Inflammatory macrophage treated with lipopolysaccharide for 4 hours (primary cell): ENCODE data around the gene FBH1.
"Not testable (repeated sequence)": the region's sequence is repeated elsewhere in the genome, so short reads cannot be mapped to it uniquely, and the experiment has no call there.

Experiments
- DNase-seq: peaks from one replicate; pipeline ENCODE4 v3.0.0-alpha.2; 2020

FBH1 gene

DNA sequence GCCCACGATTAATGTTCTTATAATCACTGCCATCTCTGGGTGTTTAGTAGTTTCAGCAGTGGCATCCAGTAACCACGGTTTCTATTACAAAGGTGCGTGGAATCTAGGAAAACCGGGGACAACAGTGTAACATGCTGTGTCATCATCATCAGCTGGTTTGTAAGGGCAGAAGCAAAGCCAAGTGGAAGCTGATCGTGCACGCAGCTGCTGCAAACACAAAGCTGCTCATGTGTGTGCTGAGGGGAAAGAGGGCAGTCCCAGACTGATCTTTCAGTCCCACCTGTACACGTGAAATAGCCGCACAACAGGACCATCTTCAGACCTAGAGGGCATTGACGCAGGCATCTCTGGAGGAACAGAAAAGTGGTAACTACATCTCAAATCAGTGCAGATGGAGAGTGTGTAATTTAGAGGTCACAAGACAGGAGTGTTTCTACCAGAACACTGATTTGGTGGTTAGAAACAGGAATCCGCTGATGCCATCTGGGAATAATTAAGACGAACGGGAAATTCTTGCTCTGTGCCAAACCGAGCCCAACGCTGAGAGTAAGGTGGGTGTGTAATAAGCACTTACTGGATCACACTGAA is 13.8 kb upstream of the FBH1 start:
- no peak for DNase-seq

DNA sequence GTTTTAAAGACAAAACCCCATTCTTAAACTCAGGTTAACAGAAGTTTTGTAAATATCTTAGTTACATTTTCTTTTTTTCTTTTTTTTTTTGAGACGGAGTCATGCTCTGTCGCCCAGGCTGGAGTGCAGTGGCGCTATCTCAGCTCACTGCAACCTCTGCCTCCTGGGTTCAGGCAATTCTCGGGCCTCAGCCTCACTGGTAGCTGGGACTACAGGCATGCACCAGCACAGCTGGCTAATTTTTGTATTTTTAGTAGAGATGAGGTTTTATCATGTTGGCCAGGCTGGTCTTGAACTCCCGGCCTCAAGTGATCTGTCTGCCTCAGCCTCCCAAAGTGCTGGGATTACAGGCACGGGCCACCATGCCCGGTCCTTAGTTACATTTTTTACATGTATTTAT is 13.0 kb upstream of the FBH1 start:
- not testable (repeated sequence) for DNase-seq

DNA sequence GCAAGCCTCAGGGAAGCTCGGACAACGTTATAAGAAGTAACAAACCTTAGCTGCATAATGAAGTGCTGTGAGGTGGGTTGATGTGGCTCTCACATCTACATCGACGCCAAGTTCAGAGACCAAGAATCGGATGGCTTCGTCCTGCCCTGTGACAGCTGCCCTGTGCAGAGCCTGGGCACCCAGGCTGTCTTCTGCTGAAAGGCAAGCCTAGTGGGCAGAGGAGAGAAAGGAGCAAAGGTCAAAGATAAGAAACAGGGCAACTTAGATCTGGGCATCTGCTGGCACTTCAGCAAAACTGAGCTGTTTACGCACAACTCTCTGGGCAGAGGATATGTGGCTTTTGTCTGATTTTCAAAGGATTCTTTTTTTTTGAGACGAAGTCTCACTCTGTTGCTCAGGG is 7.1 kb upstream of the FBH1 start:
- no peak for DNase-seq

DNA sequence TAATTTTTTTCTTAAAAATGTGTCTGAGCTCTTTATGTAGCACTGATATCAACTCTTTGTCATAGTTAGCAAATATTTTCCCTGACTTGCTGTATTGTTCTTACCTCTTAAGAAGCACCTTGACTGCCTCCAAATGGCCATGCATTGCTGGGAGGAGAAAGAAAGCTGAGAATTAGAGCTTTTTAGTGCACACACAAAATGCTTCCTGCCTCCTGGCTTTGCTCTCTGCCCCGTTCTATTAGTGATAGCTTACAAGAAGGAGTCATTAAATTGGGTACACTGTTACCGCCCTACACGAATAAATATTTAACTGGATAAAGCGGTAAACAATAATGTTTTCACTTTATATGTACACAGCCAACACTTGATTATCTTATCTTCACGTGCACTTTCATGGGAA is 4.4 kb upstream of the FBH1 start:
- DNase-seq = no peak

DNA sequence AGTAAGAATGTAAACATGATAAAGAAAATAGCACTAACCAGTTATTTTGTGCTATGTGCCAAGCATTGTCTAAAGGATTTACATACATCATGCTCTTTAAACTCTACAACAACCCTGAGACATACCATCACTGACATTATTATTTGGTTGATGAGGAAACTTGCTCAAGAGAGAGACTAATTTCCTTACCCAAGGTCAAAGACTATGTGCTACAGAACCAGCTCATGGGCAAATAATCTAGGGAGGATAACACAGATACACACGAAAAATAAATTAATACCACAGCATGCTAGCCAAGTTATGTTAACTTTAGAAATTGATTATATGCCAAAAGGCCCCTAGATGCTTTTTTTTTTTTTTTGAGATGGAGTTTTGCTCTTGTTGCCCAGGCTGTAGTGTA is 3.0 kb upstream of the FBH1 start:
- no peak for DNase-seq

DNA sequence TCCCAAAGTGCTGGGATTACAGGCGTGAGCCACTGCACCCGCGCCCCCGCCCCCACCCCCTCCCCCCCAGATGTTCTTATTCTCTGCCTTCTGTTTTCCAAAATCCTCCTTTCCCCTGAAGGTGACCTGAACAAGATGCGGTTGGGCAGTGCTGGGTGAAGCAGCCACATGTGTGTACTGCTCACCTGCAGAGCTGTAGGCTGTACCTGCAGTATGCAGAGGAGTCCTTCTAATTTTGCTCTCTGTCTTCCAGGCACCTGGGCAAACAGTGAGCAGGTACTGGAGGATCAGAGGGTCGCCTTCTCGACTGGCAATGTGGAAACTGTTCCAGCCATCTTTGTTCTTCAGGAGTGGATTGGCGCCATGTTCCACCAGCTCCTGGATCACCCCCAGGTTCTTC is 2.4 kb upstream of the FBH1 start:
- DNase-seq = no peak

DNA sequence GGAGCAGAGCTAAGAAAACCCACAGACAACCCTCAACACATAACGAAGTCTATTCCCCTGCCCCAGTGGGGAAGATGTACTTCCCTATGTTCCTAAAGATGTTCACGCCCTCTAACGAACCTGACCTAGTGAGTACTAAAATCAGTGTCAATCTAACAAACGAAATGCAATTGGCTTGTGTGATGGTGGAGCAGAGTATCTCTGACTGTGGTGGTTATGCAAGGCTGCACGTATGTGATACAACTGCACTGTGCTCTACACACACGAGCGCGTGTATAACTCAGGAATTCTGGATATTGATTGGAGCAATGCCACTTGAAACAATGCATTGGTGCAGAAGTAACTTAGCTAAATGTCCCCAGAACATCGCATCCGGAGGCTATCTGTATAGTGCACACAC is 1.7 kb upstream of the FBH1 start:
- DNase-seq = peak; percentile 54

DNA sequence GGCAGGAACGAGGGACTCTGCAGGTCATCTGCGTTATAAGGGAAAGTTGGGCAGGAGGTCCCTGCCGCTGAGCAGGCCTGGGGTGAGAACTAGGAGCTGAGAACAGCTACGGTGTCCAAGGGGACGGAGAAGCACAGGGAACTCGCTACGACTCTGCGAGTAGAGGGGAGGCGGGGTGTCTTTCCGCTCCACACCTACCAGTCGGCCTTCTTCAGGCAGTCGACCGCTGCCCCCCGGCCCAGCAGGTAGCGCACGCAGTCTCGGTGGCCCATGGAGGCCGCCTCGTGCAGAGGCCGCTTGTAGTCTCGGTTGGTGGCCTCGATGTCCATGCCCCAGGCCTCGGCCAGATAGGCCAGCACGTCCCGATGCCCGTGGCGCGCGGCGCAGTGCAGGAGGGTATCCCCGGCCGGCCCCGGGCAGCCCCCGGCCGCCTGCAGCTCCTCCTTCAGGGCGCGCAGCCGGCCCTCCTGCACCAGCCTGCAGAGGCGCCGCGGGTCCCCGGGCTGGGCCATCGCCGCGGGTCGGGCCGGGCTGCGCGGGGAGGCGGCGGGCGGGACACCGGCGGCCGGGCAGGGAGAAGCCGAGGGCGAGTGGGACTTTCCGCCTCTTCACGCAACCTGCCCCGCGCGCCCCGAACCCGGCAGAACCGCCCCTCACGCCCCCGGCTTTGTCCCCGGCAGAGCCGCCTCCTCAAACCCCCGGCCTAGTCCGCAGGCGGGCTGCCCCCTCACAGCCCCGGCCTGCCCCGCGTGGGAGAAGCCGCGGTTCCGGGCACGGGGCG is 1.0 kb upstream of the FBH1 start:
- peak; percentile 34 for DNase-seq

DNA sequence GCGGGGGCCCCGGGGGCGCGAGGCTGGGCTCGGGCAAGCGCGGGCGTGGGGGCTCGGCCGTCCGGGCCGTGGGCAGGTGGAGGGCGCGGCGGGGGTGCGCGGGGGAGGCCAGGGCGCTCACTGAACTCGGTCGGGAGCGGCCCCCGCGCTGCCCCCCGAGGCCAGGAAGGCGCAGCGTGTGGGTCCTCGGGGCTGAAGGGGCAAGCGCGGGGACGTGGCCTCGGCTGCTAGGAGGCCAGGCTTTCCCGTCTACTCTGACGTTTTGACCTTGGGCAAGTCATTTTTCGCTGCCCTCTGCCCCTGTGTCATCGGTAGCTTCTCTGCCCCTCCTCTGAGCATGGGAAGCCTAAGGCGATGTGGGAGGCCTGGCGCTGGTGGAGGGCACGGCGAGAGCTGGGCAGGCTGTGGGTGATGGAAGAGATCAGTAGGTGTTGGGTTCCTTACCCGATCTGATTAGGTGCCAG is 441 bp downstream of the FBH1 start:
- DNase-seq = peak; percentile 49

DNA sequence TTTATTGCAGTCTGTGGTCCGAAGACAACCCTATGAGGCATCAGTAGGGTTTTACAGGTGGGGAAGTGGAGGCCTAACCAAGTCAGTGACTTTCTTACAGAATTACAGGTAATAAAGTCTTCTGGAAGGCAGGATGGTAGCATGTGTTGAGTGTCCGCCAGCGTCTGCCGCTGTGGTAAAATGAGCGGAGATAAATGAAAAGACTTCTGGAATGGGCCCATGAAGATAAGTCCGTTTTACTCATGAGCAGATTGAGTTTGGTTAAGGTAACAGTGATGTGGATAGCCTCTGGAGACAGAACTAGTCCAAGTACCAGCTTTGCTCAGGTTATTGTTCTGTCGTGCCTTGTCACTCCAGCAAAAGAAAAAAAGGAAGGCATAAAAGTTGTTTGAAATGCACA is 966 bp downstream of the FBH1 start:
- no peak for DNase-seq

DNA sequence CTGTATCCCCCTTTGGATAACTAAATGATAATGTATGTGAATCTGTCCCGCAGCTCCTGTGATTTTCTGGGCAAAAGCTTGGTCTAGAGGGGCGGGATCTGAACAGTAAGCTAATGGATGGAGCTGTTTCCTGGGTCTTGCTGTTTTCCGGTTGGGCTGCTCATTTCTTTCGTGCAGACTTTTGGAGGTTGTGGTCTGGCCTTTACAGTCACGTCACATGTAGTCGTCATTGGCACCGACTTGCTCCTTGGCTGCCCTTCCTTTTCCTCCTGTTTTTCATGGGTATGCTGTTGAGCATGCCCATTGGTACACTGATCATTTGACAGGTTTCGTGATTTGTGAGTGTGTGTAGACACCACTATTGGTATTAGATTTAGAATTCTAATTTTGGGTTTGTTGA is 2.0 kb downstream of the FBH1 start:
- DNase-seq = no peak

DNA sequence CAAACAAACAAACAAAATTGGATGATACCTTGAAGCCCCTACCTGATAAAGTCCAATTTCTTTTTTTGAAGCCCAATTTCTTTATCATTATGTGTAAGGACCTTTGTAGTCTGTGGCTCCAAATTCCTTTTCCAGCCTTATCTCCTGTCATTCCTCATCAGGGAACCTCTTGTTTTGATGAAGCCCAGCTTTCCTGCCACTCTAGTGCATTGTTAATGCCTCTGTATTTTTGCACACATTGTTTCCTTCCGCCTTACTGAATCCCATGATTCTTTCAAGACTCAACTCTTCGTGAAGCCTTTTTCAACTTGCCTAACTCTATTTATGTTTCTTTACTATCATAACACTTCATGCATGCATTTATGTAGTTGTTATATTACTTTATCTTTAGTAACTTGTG is 3.3 kb downstream of the FBH1 start:
- DNase-seq = no peak

DNA sequence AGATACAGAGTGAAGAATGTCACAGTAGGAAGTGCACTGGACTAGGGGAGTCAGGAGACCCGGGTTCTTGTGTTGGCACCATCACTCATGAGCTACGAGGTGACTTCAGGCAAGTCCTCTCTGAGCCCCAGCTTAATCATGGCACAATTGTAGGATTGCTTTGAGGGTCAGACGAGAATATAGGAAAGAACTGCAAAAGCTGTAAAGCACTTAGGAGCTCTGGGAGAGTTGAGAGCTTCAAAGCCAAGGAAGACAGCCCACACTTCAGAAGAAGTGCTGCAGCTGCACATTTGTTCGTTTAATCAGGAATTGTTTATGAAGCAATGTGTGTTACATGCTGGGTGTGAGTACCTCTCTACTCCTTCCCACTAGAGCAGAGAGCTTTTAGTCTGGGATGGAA is 4.4 kb downstream of the FBH1 start:
- DNase-seq = no peak

DNA sequence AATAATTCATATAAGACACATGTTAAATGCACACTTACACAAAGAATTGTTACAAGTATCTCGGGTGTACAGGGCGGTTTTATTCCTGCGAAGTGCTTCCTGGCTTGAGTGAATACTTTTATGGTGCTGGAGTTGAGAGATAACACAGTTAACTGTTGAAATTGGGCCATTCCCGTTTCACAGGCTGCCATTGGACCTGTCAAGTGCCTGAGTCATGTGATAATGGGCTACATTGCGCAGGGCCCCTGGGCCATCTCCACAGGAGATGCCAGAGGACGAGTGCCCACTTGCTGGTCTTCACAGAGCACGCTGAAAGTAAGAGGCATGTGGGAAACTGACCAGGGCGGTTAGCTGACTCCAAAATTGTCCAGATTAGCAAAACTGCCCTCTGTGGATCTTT is 4.8 kb downstream of the FBH1 start:
- DNase-seq = no peak

DNA sequence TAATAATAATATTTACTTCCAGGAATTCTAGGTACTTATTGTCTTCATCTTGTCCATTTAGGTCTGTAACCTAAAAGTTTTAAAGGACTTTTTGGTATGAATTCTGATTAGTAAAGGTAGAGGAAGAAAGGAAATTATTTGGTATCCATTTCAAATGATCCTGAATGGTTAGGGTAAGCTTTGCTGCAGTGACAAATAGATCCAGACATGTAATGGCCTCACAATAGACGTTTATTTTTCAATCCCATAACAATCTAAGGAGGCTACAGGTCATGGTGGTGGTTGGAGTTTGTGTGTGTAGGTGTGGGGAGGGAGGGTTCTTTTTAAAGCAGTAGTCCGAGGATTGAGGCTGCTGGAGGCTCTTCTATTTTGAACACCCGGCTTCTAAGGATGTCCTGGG is 5.3 kb downstream of the FBH1 start:
- no peak for DNase-seq

DNA sequence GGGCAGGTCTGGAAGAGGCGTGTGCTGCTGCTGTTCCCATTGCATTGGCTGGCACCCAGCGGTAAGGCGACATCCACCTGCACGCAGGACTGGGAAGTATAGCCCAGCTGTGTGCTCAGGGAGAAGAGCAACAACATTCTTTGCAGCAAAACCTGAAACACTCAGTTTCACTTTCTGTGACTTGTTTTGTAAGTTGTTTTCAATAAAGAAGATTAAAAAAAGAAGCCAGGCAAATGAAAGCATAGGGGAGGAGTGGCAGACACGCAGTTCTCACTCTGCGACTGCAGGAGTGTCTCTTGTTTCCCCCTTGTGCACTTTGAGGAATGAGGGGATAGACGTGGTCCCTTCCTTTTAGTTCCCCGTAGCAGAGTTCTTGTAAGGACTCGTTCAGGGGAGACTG is 5.8 kb downstream of the FBH1 start:
- DNase-seq = no peak

DNA sequence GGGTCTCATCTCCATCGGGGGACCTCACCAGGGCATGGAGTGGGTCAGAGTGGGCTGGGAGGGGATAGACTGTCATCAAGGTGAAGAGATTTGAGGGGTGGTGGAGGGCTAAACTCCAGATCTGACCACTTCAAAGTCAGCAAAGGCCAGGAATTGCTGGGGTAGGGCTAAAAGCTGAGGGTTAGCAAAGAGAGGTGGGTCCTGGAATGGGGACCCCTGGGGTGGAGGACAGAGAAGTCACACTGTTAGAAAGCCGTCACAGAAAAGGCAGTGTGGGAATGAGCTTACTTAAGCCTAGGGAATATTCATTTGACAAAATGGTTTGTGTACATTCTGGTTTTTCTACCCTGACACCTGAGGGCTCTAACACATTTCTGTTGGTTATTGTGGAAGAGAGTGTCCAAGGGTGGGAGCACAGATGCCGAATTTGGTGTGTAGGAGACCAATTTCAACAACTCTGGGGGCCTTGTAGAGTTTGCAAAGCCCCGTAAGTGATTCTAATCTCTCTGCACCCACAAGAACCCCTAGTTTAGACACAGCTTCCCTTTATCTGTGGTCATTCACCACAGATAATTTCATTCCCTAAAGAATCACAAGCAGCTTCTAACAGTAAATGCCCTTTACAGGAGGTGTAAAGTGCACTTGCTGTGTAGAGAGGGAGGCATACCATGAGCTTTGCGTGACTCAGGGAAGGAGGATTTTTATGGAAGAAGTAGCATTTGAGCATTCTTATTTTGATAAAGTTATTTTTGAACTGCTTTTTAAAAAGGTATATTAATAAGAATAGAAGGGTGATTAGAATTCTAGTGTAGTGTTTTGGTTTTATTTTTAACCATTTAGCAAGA is 6.4 kb downstream of the FBH1 start:
- no peak for DNase-seq

DNA sequence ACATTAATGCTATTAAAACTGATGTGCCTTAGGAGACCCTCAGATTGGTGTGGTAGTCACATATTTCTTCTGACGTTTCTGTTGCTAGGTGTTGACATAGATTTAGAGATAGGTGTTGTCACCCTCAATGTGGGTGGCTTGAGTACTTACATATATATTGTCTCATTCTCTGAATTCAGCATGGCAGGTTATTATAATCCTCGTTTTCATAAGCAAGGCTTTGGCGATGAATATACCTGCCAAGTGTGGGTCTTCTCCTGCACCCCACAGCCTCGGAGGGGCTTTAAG is 7.0 kb downstream of the FBH1 start:
- no peak for DNase-seq

DNA sequence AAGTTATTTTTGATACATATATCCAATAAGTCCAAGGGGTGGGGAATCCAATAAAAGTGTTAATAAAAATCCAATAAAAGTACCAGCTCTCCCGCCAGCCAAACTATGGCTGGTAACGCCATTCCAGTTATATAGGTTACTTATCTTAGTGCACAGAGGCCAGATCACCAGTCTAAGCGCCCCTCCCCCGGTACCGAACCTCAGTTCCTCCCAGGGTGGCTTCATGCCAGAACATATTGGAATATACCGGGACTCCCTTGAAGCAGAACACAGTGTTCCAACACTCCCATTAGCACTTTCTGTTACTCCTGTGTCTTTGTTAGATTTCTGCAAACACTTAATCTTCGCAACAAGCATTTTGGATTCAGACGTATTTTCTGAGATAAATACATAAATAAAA is 7.5 kb downstream of the FBH1 start:
- DNase-seq = no peak

DNA sequence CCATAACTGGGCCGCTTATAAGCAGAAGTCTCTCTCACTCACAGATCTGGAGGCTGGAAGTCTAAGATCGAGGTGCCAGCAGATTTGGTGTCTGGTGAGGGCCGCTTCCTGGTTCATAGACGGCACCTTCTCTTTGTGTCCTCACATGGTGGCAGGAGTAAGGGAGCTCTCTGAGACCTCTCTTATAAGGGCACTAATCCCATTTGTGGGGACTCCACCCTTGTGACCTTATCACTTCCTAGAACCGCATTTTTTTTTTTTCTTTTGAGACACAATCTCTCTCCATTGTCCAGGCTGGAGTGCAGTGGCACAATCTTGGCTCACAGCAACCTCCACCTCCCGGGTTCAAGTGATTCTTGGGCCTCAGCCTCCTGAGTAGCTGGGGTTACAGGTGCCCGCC is 8.1 kb downstream of the FBH1 start:
- no peak for DNase-seq

DNA sequence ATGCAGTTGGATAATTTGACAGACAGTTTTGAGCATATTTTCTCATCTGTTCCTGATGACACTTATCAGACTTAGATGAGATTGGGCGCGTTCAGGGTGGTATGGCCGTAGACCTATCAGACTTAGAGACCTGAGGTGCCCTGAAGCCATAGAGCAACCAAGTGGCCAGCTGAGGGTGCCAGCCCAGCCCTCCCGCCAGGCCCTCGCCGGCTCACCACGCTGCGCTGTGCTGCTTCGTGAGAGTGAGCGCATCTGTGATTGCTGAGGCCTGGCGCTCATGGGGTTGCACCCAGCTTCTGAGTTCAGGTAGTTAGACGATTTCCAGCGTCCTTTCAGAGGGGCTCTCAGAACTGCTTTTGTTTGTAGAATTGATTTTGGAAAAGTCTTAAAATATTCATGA is 10.2 kb downstream of the FBH1 start:
- DNase-seq = no peak

DNA sequence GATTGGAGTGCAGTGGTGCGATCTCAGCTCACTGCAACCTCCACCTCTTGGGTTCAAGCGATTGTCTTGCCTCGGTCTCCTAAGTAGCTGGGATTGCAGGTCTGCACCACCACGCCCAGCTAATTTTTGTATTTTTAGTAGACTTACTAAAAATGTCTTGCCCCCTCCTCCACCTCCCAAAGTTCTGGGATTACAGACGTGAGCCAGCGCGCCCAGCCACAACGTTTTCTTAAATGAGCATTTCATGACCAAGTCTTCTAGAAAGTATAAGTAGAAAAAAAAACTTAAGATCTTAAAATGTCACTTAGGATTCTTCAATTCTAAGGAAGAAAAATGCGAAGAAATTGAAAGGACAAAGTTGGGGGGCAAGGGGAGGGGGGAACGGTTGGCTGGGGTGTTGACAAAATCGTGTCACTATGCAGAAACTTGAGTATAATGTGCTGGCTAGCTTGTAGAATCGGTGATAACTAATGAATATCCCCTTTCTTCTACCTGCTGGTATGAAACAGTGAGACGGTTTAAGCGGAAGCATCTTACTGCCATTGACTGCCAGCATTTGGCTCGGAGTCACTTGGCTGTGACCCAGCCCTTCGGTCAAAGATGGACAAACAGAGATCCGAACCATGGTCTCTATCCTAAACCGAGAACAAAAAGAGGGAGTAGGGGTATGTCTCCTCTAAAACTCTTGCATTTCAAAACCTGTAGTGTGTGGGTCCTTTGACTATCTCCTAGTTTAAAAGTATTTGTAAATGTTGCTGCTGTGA is 12.7 kb downstream of the FBH1 start:
- no peak for DNase-seq

DNA sequence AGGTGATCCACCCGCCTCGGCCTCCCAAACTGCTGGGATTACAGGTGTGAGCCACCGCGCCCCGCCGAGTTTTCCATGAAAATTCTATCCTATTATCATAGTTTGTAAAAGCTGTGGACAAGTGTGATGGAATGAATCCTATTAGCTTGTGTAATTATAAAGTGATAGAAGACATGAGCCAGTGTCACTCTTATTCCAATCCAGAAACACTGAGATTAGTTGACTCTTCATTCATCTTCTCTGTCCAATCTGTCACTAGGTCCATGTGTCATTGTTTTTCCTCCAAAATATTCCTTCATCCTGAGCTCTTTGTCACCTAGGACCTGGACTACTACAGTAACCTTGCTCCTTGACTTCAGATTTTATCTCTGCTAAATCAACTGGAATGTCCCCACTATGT is 13.5 kb downstream of the FBH1 start:
- DNase-seq = no peak

DNA sequence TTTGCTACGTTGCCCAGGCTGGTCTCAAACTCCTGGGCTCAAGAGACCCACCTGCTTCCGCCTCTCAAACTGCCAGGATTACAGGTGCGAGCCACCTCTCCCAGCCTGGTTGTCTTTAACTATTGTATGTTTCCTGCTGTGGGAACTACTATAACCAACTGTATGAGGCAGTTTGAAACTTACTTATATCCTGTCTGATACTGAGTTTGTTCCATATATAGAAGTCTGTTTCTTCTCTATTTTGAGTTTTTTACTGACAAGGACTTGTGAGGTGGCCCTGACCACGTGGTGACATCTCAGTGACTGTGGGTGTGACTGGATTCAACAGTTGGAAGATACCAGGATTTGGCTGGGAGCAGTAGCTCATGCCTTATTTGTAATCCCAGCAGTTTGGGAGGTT is 14.2 kb downstream of the FBH1 start:
- peak; percentile 9 for DNase-seq
